ENCODE data around the gene SGSH.
"Not testable (repeated sequence)": the region's sequence is repeated elsewhere in the genome, so short reads cannot be mapped to it uniquely, and the experiment has no call there.

DNA sequence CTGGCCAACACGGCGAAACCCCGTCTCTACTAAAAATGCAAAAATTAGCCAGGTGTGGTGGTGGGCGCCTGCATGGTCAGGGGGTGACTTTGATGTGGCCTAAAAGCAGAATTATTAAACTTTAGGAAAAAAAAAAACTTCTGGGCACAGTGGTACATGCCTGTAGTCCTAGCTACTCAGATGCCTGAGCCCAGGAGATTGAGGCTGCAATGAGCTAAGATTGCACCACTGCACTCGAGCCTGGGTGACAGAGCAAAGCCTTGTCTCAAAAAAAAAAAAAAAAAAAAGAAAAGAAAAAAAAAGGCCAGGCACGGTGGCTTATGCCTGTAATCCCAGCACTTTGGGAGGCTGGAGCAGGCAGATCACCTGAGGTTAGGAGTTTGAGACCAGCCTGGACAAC is 20.8 kb downstream of the SGSH start:
- TF ChIP-seq CTCF (IDR thresholded peaks at IDR 0.05; ENCODE audit: low read length); EZH2 (IDR thresholded peaks at IDR 0.05; ENCODE audit: borderline replicate concordance, low read length): not testable (repeated sequence)
